ENCODE measurements around the gene HMSD.
A peak's percentile ranks its signal among the peaks of the same experiment; 100 is the strongest.

Gene HMSD

GRCh38 chr18:63994783-63995399 lies 45.8 kb downstream of the HMSD start:
- TF ChIP-seq CTCF (IDR thresholded peaks at IDR 0.05; ENCODE audit: borderline replicate concordance, control extremely low read depth, extremely low read depth, insufficient read depth, missing control alignments), result peak; percentile 72
- in situ Hi-C loops (cut with MboI; ENCODE audit: low sequenced_read_pairs, unreplicated experiment), result no loop called here
- DNase-seq (ENCODE audit: low spot score), result peak; percentile 65

- no peak for TF ChIP-seq CTCF (IDR thresholded peaks at IDR 0.05; ENCODE audit: borderline replicate concordance, control extremely low read depth, extremely low read depth, insufficient read depth, missing control alignments)
- in situ Hi-C loops (cut with MboI; ENCODE audit: low sequenced_read_pairs, unreplicated experiment), result no loop called here
Observed at GRCh38 chr18:63997041-63997440, 47.9 kb downstream of the HMSD start.

GRCh38 chr18:63997606-63998005 lies 48.5 kb downstream of the HMSD start:
- in situ Hi-C loops (cut with MboI; ENCODE audit: low sequenced_read_pairs, unreplicated experiment), result no loop called here
- no peak for TF ChIP-seq CTCF (IDR thresholded peaks at IDR 0.05; ENCODE audit: borderline replicate concordance, control extremely low read depth, extremely low read depth, insufficient read depth, missing control alignments)
- no peak for DNase-seq (ENCODE audit: low spot score)

More at GRCh38 chr18:63997041-63997440, 47.9 kb downstream of the HMSD start:
- DNase-seq (ENCODE audit: low spot score), result no peak

GRCh38 chr18:63999871-64000270 lies 50.8 kb downstream of the HMSD start:
- in situ Hi-C loops (cut with MboI; ENCODE audit: low sequenced_read_pairs, unreplicated experiment), result no loop called here
- DNase-seq (ENCODE audit: low spot score), result no peak
- no peak for TF ChIP-seq CTCF (IDR thresholded peaks at IDR 0.05; ENCODE audit: borderline replicate concordance, control extremely low read depth, extremely low read depth, insufficient read depth, missing control alignments)

- no peak for DNase-seq (ENCODE audit: low spot score)
- TF ChIP-seq CTCF (IDR thresholded peaks at IDR 0.05; ENCODE audit: borderline replicate concordance, control extremely low read depth, extremely low read depth, insufficient read depth, missing control alignments), result no peak
- in situ Hi-C loops (cut with MboI; ENCODE audit: low sequenced_read_pairs, unreplicated experiment), result no loop called here
Observed at GRCh38 chr18:64002581-64002980, 53.5 kb downstream of the HMSD start.

- no peak for TF ChIP-seq CTCF (IDR thresholded peaks at IDR 0.05; ENCODE audit: borderline replicate concordance, control extremely low read depth, extremely low read depth, insufficient read depth, missing control alignments)
- in situ Hi-C loops (cut with MboI; ENCODE audit: low sequenced_read_pairs, unreplicated experiment), result no loop called here
- DNase-seq (ENCODE audit: low spot score), result no peak
Observed at GRCh38 chr18:64009305-64009704, 60.2 kb downstream of the HMSD start.

Data from GM13976 (cell line).